CD14-positive monocyte (primary cell): ENCODE data around the gene FGGY. TPM values are rescaled to one million over a fixed set of nuclear protein-coding genes. Genes with fewer than 3 reads are reported as not detected.
A peak's percentile ranks its signal among the peaks of the same experiment; 100 is the strongest.

Experiments
- DNase-seq, 3 donors: peaks; one replicate each; pipeline ENCODE4 v3.0.0-alpha.2; 2011 to 2022
- H2AFZ ChIP-seq: 2 replicates; pipeline ENCODE4 v1.6.0; 2012; ENCODE audit warnings: mild to moderate bottlenecking, low read depth, low read length, inconsistent platforms; ENCODE audit not compliant: insufficient read depth, poor library complexity, severe bottlenecking
- H3K27ac ChIP-seq, 2 donors: 1 replicate in 1 of 2; 2 replicates in 1 of 2; pipeline ENCODE4 v1.5.1; 2012 to 2013; ENCODE audit warnings: low read length in 2 of 2, control low read depth in 1 of 2, inconsistent platforms in 1 of 2, low read depth in 1 of 2, mild to moderate bottlenecking in 1 of 2
- H3K27me3 ChIP-seq, 2 donors: one replicate each; pipeline versions ENCODE4 v1.6.0 to v1.6.1; 2011 to 2013; ENCODE audit warnings: low read length in 2 of 2; ENCODE audit not compliant: control insufficient read depth in 2 of 2, insufficient read depth in 2 of 2
- H3K36me3 ChIP-seq, 2 donors: replicated peaks in 1 of 2; 1 replicate in 1 of 2; 2 replicates in 1 of 2; pipeline versions ENCODE4 v1.5.1 to v1.6.1; 2012 to 2013; ENCODE audit warnings: low read length in 2 of 2, control low read depth in 1 of 2, inconsistent platforms in 1 of 2, mild to moderate bottlenecking in 1 of 2; ENCODE audit not compliant: insufficient read depth in 2 of 2, control insufficient read depth in 1 of 2
- H3K4me1 ChIP-seq, 2 donors: 1 replicate in 1 of 2; 2 replicates in 1 of 2; pipeline versions ENCODE4 v1.5.1 to v1.6.1; 2012 to 2013; ENCODE audit warnings: low read length in 2 of 2, control low read depth in 1 of 2, inconsistent platforms in 1 of 2, mild to moderate bottlenecking in 1 of 2, moderate library complexity in 1 of 2; ENCODE audit not compliant: insufficient read depth in 2 of 2, control insufficient read depth in 1 of 2
- H3K4me2 ChIP-seq: replicated peaks from 2 replicates; pipeline ENCODE3; 2012; ENCODE audit warnings: low read length, moderate library complexity, mild to moderate bottlenecking; ENCODE audit not compliant: poor library complexity, severe bottlenecking; ENCODE audit errors: extremely low read depth
- H3K4me3 ChIP-seq, 3 experiments: fragments of 200-600 bp in 1 of 3; sonication (generic) in 1 of 3; replicated peaks in 1 of 3; 1 replicate in 2 of 3; 2 replicates in 1 of 3; pipeline ENCODE4 v1.5.1; 2011 to 2013; ENCODE audit warnings: low read length in 3 of 3, mild to moderate bottlenecking in 3 of 3, control low read depth in 2 of 3, low read depth in 2 of 3, inconsistent platforms in 1 of 3, moderate library complexity in 1 of 3
- H3K79me2 ChIP-seq: 2 replicates; pipeline ENCODE4 v1.6.0; 2012; ENCODE audit warnings: mild to moderate bottlenecking, control low read depth, inconsistent platforms, low read length, moderate library complexity; ENCODE audit not compliant: insufficient read depth
- H3K9ac ChIP-seq: 2 replicates; pipeline ENCODE4 v1.6.0; 2017; ENCODE audit warnings: low read length, mild to moderate bottlenecking; ENCODE audit not compliant: insufficient read depth, poor library complexity, severe bottlenecking
- H3K9me3 ChIP-seq, 2 donors: replicated peaks in 1 of 2; 1 replicate in 1 of 2; 2 replicates in 1 of 2; pipeline versions ENCODE4 v1.5.1 to v1.6.1; 2012 to 2013; ENCODE audit warnings: low read length in 2 of 2, control low read depth in 1 of 2; ENCODE audit not compliant: control insufficient read depth in 1 of 2, insufficient read depth in 1 of 2
- H4K20me1 ChIP-seq: 2 replicates; pipeline ENCODE4 v1.6.0; 2012; ENCODE audit warnings: mild to moderate bottlenecking, low read length, control low read depth, moderate library complexity; ENCODE audit not compliant: insufficient read depth
- H3K27ac Mint-ChIP-seq, 7 donors: one replicate each; pipeline ENCODE4 v1.8.0; 2020; ENCODE audit warnings: mild to moderate bottlenecking in 7 of 7, mixed read lengths in 7 of 7, moderate library complexity in 6 of 7, inconsistent platforms in 2 of 7
- H3K27me3 Mint-ChIP-seq, 3 donors: one replicate each; pipeline ENCODE4 v1.8.0; 2021 to 2022; ENCODE audit warnings: low read depth in 3 of 3, mild to moderate bottlenecking in 3 of 3, mixed read lengths in 3 of 3, moderate library complexity in 3 of 3, inconsistent platforms in 1 of 3
- H3K36me3 Mint-ChIP-seq, 2 donors: one replicate each; pipeline ENCODE4 v1.8.0; 2020; ENCODE audit warnings: mixed read lengths in 2 of 2, inconsistent platforms in 1 of 2, mild to moderate bottlenecking in 1 of 2
- H3K4me1 Mint-ChIP-seq: one replicate; pipeline ENCODE4 v1.8.0; 2020; ENCODE audit warnings: mild to moderate bottlenecking, mixed read lengths
- H3K4me3 Mint-ChIP-seq, 2 donors: one replicate each; pipeline ENCODE4 v1.8.0; 2020; ENCODE audit warnings: mild to moderate bottlenecking in 2 of 2, mixed read lengths in 2 of 2, moderate library complexity in 1 of 2
- H3K9me3 Mint-ChIP-seq, 7 donors: one replicate each; pipeline ENCODE4 v1.8.0; 2020 to 2022; ENCODE audit warnings: mixed read lengths in 7 of 7, mild to moderate bottlenecking in 6 of 7, moderate library complexity in 6 of 7, inconsistent platforms in 2 of 7
- WGBS: methylation state at CpG from one replicate; pipeline ENCODE4 v1.1.5; 2013; ENCODE audit warnings: missing lambda C conversion rate; ENCODE audit not compliant: insufficient coverage; 5-methylcytosine and 5-hydroxymethylcytosine counted together
- intact Hi-C, 2 donors: fragments of 100-400 bp; cut with micrococcal nuclease; formaldehyde crosslinking; loops; one replicate each; pipeline versions ENCODE4 v1.15.0 to v1.15.1; 2023
- polyA plus RNA-seq, 3 donors: library from polyadenylated mRNA; depleted of rRNA in 1 of 3; unstranded in 2 of 3; stranded (reverse) in 1 of 3; fragments of 300-500 nt in 2 of 3; fragments of >200 nt in 1 of 3; fragmentation: Illumina TruSeq in 2 of 3; gene quantifications; 1 replicate in 2 of 3; 2 replicates in 1 of 3; pipeline ENCODE4 v1.2.3, GENCODE V29; 2012 to 2021
- TF ChIP-seq, protein P1 (sequence below): fragments of 200-600 bp; IDR thresholded peaks from one replicate; pipeline ENCODE4 v1.8.0; 2022; ENCODE audit warnings: antibody characterized with exemption, mild to moderate bottlenecking

The FGGY gene
- polyA plus RNA-seq, 3 donors = 2.3 to 4.3 (median 2.9) TPM

- H3K4me3 ChIP-seq = no peak overlapping the region
- H3K27ac Mint-ChIP-seq = peak overlapping the region in 1 of 7 donors; percentile 41
- H3K27me3 Mint-ChIP-seq = no peaks in the 10 kb centered on the region
- H3K9me3 Mint-ChIP-seq = no peaks in the 10 kb centered on the region
- intact Hi-C loops = no loop called here
- H3K79me2 ChIP-seq = no peaks in the 10 kb centered on the region
- H3K4me2 ChIP-seq = no peak overlapping the region
- no peak for DNase-seq
- H3K4me3 Mint-ChIP-seq = no peak overlapping the region
- H2AFZ ChIP-seq = no peak overlapping the region
- no peaks in the 10 kb centered on the region for H3K27me3 ChIP-seq
- H3K4me1 Mint-ChIP-seq = peaks cover 24% of the 10 kb centered on the region
- TF ChIP-seq, protein P1, sequence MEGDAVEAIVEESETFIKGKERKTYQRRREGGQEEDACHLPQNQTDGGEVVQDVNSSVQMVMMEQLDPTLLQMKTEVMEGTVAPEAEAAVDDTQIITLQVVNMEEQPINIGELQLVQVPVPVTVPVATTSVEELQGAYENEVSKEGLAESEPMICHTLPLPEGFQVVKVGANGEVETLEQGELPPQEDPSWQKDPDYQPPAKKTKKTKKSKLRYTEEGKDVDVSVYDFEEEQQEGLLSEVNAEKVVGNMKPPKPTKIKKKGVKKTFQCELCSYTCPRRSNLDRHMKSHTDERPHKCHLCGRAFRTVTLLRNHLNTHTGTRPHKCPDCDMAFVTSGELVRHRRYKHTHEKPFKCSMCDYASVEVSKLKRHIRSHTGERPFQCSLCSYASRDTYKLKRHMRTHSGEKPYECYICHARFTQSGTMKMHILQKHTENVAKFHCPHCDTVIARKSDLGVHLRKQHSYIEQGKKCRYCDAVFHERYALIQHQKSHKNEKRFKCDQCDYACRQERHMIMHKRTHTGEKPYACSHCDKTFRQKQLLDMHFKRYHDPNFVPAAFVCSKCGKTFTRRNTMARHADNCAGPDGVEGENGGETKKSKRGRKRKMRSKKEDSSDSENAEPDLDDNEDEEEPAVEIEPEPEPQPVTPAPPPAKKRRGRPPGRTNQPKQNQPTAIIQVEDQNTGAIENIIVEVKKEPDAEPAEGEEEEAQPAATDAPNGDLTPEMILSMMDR = no peak
- H3K4me1 ChIP-seq = peaks cover 22 to 29% of the 10 kb centered on the region in 2 donors
- H3K27ac ChIP-seq = no peak overlapping the region
- 100% methylated on average over 1 of the region's 2 CpGs for WGBS
- peaks cover 0 to 2% of the 10 kb centered on the region in 2 donors for H3K36me3 Mint-ChIP-seq
- no peaks in the 10 kb centered on the region for H4K20me1 ChIP-seq
- H3K9me3 ChIP-seq = no peaks in the 10 kb centered on the region
- no peak overlapping the region for H3K9ac ChIP-seq
- no peaks in the 10 kb centered on the region for H3K36me3 ChIP-seq
Observed at GRCh38 chr1:59685666-59686065, 388.8 kb downstream of the FGGY start.

- Histone ChIP-seq H3K4me3 (no peak overlapping the region), H4K20me1 (no peaks in the 10 kb centered on the region), H3K4me2 (no peak overlapping the region), H3K27me3 (no peaks in the 10 kb centered on the region), H3K4me1 (peaks cover 22 to 29% of the 10 kb centered on the region in 2 donors), H3K36me3 (no peaks in the 10 kb centered on the region), H3K9me3 (no peaks in the 10 kb centered on the region), H2AFZ (no peak overlapping the region), H3K79me2 (no peaks in the 10 kb centered on the region), H3K27ac (no peak overlapping the region), H3K9ac (no peak overlapping the region)
- Mint-ChIP-seq H3K4me1 (peaks cover 24% of the 10 kb centered on the region), H3K27me3 (no peaks in the 10 kb centered on the region), H3K4me3 (no peak overlapping the region), H3K36me3 (peaks cover 0 to 2% of the 10 kb centered on the region in 2 donors), H3K9me3 (no peaks in the 10 kb centered on the region), H3K27ac (no peak overlapping the region)
- intact Hi-C loops = no loop called here
- no peak for DNase-seq
- no CpG with 5 or more reads among the region's 3 CpGs for WGBS
- TF ChIP-seq, protein P1 = no peak
Observed at GRCh38 chr1:59686170-59686569, 389.3 kb downstream of the FGGY start.
